IMR-90 (cell line): ENCODE measurements around the gene PSMB4. TPM values are rescaled to one million over a fixed set of nuclear protein-coding genes. Genes with fewer than 3 reads are reported as not detected.

Experiments
- microRNA-seq, 2 experiments: library from miRNA; stranded (forward) in 1 of 2; unstranded in 1 of 2; fragments of 10-50 nt in 1 of 2; fragments of <30 nt in 1 of 2; gene quantifications in 1 of 2; microRNA quantifications in 1 of 2; one replicate each; pipeline versions ENCODE3 to v1.1.0; 2013 to 2020; ENCODE audit not compliant: insufficient read depth in 1 of 2, insufficient read length in 1 of 2, unreplicated experiment in 1 of 2
- polyA plus RNA-seq, 3 experiments: library from polyadenylated mRNA; depleted of rRNA; stranded (reverse); fragments of >200 nt; gene quantifications; 2 replicates each; pipeline ENCODE4 v1.2.3, GENCODE V29; 2012; ENCODE audit warnings: low replicate concordance in 1 of 3
- small RNA-seq, 5 experiments: library from RNA; depleted of rRNA; stranded (forward); fragments of <200 nt; gene quantifications; one replicate each; pipeline ENCODE3, GENCODE V24; 2012
- total RNA-seq: library from RNA; depleted of rRNA; stranded (reverse); fragments of >200 nt; gene quantifications from 2 replicates; pipeline ENCODE4 v1.2.3, GENCODE V29; 2012; rRNA removed

The PSMB4 gene
- total and polyA plus RNA-seq, 2 of the 4 experiments (the other 2 are of a cell fraction) = 457 to 565 TPM

Small RNAs within 50 kb of the gene (microRNA-seq; reads per million reads assigned to microRNA genes)
- gene RNY4P25 (ENCODE audit: insufficient read depth, insufficient read length) = not detected

Small RNAs within 50 kb of the gene (small RNA-seq; reads per million reads assigned to genes)
- gene RNY4P25 = 0 to 69.9 (median 0.34) reads per million in 5 experiments

Other genes with a start within 250 kb of the PSMB4 start
- not detected in 2 replicates for gene TNFAIP8L2, start 242.9 kb upstream of the PSMB4 start, total RNA-seq
- gene TNFAIP8L2, start 242.9 kb upstream of the PSMB4 start, polyA plus RNA-seq (2012; rRNA removed) = not detected in 2 replicates
- gene LYSMD1, start 233.7 kb upstream of the PSMB4 start, total RNA-seq = 9.2 and 10.4 TPM in 2 replicates
- 5.0 and 5.9 TPM in 2 replicates for gene LYSMD1, start 233.7 kb upstream of the PSMB4 start, polyA plus RNA-seq (2012; rRNA removed)
- gene SCNM1, start 233.4 kb upstream of the PSMB4 start, total RNA-seq = 22.2 and 27.4 TPM in 2 replicates
- gene SCNM1, start 233.4 kb upstream of the PSMB4 start, polyA plus RNA-seq (2012; rRNA removed) = 33.2 and 35.3 TPM in 2 replicates
- gene TMOD4, start 223.6 kb upstream of the PSMB4 start, total RNA-seq = not detected in 2 replicates
- 0.22 and 0.27 TPM in 2 replicates for gene TMOD4, start 223.6 kb upstream of the PSMB4 start, polyA plus RNA-seq (2012; rRNA removed)
- gene VPS72, start 209.4 kb upstream of the PSMB4 start, total RNA-seq = 51.3 and 53.6 TPM in 2 replicates
- gene VPS72, start 209.4 kb upstream of the PSMB4 start, polyA plus RNA-seq (2012; rRNA removed) = 62.3 and 64.5 TPM in 2 replicates
- gene PIP5K1A, start 201.0 kb upstream of the PSMB4 start, total RNA-seq = 52.5 and 59.1 TPM in 2 replicates
- 85.5 and 105 TPM in 2 replicates for gene PIP5K1A, start 201.0 kb upstream of the PSMB4 start, polyA plus RNA-seq (2012; rRNA removed)
- 289 and 349 TPM in 2 replicates for gene PSMD4, start 144.8 kb upstream of the PSMB4 start, total RNA-seq
- 282 and 314 TPM in 2 replicates for gene PSMD4, start 144.8 kb upstream of the PSMB4 start, polyA plus RNA-seq (2012; rRNA removed)
- 5.7 and 6.4 TPM in 2 replicates for gene ZNF687, start 117.3 kb upstream of the PSMB4 start, total RNA-seq
- gene ZNF687, start 117.3 kb upstream of the PSMB4 start, polyA plus RNA-seq (2012; rRNA removed) = 10.8 and 13.7 TPM in 2 replicates
- gene PI4KB, start 72.2 kb upstream of the PSMB4 start, total RNA-seq = 77.2 and 94.5 TPM in 2 replicates
- 82.4 and 91.5 TPM in 2 replicates for gene PI4KB, start 72.2 kb upstream of the PSMB4 start, polyA plus RNA-seq (2012; rRNA removed)
- 37.8 and 44.4 TPM in 2 replicates for gene RFX5, start 52.3 kb upstream of the PSMB4 start, total RNA-seq
- 26.8 and 29.3 TPM in 2 replicates for gene RFX5, start 52.3 kb upstream of the PSMB4 start, polyA plus RNA-seq (2012; rRNA removed)
- 21.1 and 21.3 TPM in 2 replicates for gene SELENBP1, start 26.9 kb upstream of the PSMB4 start, total RNA-seq
- 54.9 and 56.9 TPM in 2 replicates for gene SELENBP1, start 26.9 kb upstream of the PSMB4 start, polyA plus RNA-seq (2012; rRNA removed)
- 15.0 and 20.8 TPM in 2 replicates for gene POGZ, start 59.9 kb downstream of the PSMB4 start, total RNA-seq
- 27.4 and 33.5 TPM in 2 replicates for gene POGZ, start 59.9 kb downstream of the PSMB4 start, polyA plus RNA-seq (2012; rRNA removed)
- 0.28 and 0.36 TPM in 2 replicates for gene CGN, start 111.8 kb downstream of the PSMB4 start, total RNA-seq
- gene CGN, start 111.8 kb downstream of the PSMB4 start, polyA plus RNA-seq (2012; rRNA removed) = 0.34 and 0.36 TPM in 2 replicates
- 30.3 and 33.3 TPM in 2 replicates for gene TUFT1, start 140.7 kb downstream of the PSMB4 start, total RNA-seq
- gene TUFT1, start 140.7 kb downstream of the PSMB4 start, polyA plus RNA-seq (2012; rRNA removed) = 18.4 and 21.2 TPM in 2 replicates
- 25.6 and 34.4 TPM in 2 replicates for gene SNX27, start 212.5 kb downstream of the PSMB4 start, total RNA-seq
- gene SNX27, start 212.5 kb downstream of the PSMB4 start, polyA plus RNA-seq (2012; rRNA removed) = 9.3 and 12.3 TPM in 2 replicates